GM12801 (cell line): Measurements from ENCODE around the gene RNF115.

ENCODE experiments used
- TF ChIP-seq, protein P1 (sequence below): IDR thresholded peaks from one replicate; pipeline ENCODE4 v1.5.1; 2011; ENCODE audit warnings: control low read depth; ENCODE audit not compliant: insufficient read length; ENCODE audit errors: extremely low read depth

RNF115 gene

DNA sequence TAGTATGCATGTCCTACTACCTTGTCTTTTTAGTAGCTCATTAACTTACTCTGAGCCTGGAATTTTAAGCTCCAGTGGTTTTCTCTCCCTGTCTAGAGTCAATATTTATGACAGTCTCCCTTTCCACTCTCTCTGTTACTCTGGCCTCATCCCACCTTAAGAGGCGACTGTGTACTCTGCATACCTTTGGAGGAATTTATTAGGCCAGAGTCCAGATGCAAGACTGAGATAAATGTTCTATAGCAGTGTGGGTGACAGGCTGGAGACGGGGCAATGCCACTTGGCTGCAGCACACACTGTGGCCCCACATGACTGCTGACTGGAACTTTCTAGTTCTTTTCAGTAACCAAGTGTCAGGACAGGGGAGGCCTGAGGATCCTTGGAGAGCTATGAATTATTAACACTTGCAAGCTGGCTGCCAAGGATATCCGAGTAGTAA lies 112.7 kb downstream of the RNF115 start:
- TF ChIP-seq, protein P1, sequence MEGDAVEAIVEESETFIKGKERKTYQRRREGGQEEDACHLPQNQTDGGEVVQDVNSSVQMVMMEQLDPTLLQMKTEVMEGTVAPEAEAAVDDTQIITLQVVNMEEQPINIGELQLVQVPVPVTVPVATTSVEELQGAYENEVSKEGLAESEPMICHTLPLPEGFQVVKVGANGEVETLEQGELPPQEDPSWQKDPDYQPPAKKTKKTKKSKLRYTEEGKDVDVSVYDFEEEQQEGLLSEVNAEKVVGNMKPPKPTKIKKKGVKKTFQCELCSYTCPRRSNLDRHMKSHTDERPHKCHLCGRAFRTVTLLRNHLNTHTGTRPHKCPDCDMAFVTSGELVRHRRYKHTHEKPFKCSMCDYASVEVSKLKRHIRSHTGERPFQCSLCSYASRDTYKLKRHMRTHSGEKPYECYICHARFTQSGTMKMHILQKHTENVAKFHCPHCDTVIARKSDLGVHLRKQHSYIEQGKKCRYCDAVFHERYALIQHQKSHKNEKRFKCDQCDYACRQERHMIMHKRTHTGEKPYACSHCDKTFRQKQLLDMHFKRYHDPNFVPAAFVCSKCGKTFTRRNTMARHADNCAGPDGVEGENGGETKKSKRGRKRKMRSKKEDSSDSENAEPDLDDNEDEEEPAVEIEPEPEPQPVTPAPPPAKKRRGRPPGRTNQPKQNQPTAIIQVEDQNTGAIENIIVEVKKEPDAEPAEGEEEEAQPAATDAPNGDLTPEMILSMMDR: no peak

DNA sequence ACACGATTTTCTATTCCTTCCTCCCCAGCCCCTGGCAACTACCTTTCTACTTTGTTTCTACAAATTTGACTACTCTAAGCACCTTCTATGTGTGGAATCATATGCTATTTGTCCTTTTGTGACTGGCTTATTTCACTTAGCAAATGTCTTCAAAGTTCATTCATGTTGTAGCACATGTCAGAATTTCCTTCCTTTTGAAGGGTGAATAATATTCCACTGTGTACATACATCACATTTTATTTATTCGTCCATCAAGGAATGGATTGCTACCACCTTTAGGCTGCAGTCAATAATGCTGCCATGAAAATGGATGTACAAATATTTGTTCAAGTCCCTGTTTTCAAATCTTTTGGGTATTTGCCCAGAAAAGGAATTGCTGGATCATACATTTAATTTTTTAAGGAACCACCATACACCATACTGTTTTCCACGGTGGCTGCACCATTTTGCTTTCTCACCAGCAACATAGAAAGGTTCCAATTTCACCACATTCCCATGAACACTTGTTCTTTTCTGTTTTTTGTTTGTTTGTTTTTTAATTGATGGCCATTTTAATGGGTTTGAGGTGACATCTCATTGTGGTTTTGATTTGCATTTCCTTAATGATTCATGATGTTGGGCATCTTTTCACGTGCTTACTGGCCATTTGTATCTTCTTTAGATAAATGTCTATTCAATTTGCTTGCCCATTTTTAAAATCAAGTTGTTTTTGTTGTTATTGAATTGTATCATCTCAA lies 113.4 kb downstream of the RNF115 start:
- TF ChIP-seq, protein P1: no peak

DNA sequence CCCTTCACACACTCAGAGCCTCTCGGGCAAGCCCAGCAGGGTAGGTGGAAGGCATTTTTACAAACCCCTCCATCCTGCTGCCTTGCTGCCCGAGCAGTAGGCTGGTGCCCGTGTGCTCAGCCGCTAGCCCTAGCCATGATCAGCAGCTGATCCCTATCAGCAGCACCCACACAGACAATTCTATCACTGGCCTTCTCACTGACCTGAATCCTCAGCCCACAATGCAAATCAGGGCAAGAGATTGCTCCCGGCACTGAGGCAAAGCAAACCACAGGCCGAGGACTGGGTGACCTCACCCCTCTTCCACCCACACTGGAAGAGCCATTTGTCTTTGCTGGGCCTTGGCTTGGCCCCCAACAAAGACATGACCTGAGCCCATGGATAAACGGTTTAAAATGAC lies 115.8 kb downstream of the RNF115 start:
- TF ChIP-seq, protein P1: no peak

DNA sequence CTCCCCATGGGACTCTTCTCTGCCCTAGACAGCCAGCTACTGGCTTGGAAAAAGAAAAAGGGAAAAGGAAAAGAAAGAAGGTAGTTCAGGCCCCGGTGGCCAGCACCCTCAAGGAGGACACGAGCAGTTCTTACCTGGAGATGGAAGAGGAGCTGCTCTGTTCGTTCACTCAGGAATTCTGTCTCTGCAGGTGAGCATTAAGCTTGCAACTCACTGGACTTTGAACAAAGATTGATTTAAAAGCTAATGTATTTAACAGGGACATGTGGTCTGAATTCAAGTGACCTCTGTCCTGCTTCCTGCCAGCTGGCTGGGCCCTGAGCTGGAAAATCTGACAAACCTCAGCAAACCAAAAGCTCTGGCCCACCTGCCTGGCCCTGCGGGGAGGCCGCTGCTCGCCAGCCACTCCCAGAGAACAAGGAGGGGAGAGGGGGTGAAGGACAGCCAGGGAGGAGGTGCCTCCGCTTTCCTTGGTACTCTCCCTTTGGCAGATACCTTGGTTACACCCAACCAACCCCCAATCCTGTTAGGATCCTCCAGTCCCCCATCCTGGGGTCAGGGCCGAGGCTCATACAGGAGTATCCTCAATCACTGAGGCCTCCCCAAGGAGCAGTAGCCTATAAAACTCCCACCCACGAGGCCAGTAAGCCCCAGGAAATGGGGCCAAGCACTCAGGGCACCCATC lies 116.6 kb downstream of the RNF115 start, which contains the start of gene PDZK1:
Gene PDZK1, minus strand, starts transcription at position 186 of the 685 bp plus-strand sequence. CDS start 19,347 bp downstream, outside the sequence.
- TF ChIP-seq, protein P1: no peak

DNA sequence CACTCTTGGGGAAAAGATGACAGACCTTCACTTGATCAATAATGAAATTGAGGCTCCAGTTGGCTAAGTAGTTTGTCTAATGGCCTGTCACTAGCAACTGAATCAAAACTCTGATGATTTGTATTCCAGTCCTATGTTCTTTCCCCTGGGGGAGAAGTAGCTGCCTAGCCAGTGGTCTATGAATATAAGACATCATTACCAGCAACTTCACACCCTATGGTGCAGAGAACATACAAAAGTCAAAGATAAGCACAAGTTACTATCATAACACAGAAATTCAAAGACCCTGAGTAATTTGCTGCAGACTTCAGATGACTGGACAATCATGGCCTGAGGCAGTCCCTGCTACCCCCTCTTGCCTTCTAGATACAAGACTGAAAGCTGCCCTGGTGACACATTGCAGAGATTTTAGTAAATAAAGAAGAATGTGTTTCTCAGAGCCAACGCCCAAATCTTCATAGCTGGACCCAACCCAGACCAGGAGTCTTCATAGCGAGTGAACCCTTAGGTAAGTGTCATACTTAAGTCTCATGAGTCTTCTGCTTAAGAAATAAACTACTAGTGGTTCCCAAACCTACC lies 117.7 kb downstream of the RNF115 start:
- TF ChIP-seq, protein P1: no peak

DNA sequence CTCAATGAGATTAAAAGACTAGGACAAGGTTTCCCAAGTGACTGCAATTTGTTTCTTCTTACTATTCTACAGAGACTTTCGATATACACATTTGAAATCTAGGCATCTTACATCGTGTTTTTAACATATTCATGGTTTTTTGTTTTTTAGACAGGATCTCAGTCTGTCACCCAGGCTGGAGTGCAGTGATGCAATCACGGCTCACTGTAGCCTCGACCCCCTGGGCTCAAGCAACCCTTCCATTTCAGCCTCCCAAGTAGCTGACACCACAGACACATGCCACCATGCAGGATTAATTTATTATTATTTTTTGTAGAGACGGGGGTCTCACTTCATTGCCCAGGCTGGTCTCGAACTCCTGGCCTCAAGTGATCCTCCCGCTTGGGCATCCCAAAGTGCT lies 118.3 kb downstream of the RNF115 start:
- TF ChIP-seq, protein P1: no peak

DNA sequence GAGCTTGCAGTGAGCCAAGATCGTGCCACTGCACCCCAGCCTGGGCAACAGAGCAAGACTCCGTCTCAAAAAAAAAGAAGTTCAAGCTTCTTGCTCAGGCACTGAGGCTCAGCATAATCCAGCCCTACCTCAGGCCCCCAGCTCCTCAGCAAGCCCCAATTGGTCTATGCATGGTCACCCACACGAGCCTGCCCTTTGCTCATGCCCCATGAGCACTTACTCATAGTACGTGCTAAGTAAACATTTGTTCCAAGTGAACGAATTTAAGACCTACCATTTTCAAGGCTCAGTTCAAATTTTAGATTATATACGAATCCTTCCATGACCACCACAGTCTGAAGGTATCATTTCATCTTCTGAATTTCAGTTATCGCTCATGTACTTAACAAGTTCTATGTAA lies 121.1 kb downstream of the RNF115 start:
- TF ChIP-seq, protein P1: no peak
